SHP77 (cell line): ENCODE results near the gene TOX2.

Source experiments
- DNase-seq, 2 experiments: peaks; one replicate each; lab custom pipeline; 2025; lab: John Stamatoyannopoulos, UW

TOX2 gene

GRCh38 chr20:43957392-43957791 is 42.7 kb downstream of the TOX2 start:
- no peak for DNase-seq

GRCh38 chr20:43958626-43959025 is 44.0 kb downstream of the TOX2 start:
- no peak for DNase-seq

GRCh38 chr20:43959079-43959919 is 44.6 kb downstream of the TOX2 start:
- peak in 1 of 2 experiments; percentile 34 for DNase-seq

- DNase-seq = no peak
These were observed 45.2 kb downstream of the TOX2 start for GRCh38 chr20:43959920-43960227.

GRCh38 chr20:43960231-43960630 is 45.6 kb downstream of the TOX2 start:
- no peak for DNase-seq

GRCh38 chr20:43961116-43961515 is 46.5 kb downstream of the TOX2 start:
- no peak for DNase-seq

- no peak for DNase-seq
These were observed 47.2 kb downstream of the TOX2 start for GRCh38 chr20:43961541-43962471.

GRCh38 chr20:43962530-43962929 is 47.9 kb downstream of the TOX2 start:
- DNase-seq = no peak

GRCh38 chr20:43963233-43963632 is 48.6 kb downstream of the TOX2 start:
- DNase-seq = no peak

- DNase-seq = peak; percentile 29 to 52
These were observed 49.5 kb downstream of the TOX2 start for GRCh38 chr20:43963872-43964791.

GRCh38 chr20:43968341-43969000 is 53.8 kb downstream of the TOX2 start:
- no peak for DNase-seq

GRCh38 chr20:43969028-43969447 is 54.4 kb downstream of the TOX2 start:
- DNase-seq = no peak

- no peak for DNase-seq
These were observed 55.0 kb downstream of the TOX2 start for GRCh38 chr20:43969501-43970182.

GRCh38 chr20:43971267-43971666 is 56.6 kb downstream of the TOX2 start:
- peak; percentile 33 to 58 for DNase-seq

GRCh38 chr20:43972051-43972450 is 57.4 kb downstream of the TOX2 start:
- no peak for DNase-seq

- DNase-seq = no peak
These were observed 58.0 kb downstream of the TOX2 start for GRCh38 chr20:43972692-43973091.

- DNase-seq = no peak
These were observed 58.6 kb downstream of the TOX2 start for GRCh38 chr20:43973231-43973630.

- no peak for DNase-seq
These were observed 59.2 kb downstream of the TOX2 start for GRCh38 chr20:43973671-43974450.

GRCh38 chr20:43974695-43975094 is 60.0 kb downstream of the TOX2 start:
- DNase-seq = no peak
